DMS114 treated with DMSO at 0.1 percent for 48 hours (cell line): ENCODE measurements around the gene SASH1.
"Not testable (repeated sequence)": the region's sequence is repeated elsewhere in the genome, so short reads cannot be mapped to it uniquely, and the experiment has no call there.

Source experiments
- DNase-seq: peaks from one replicate; lab custom pipeline; 2025; ENCODE audit not compliant: unreplicated experiment; lab: John Stamatoyannopoulos, UW

SASH1 gene

DNA sequence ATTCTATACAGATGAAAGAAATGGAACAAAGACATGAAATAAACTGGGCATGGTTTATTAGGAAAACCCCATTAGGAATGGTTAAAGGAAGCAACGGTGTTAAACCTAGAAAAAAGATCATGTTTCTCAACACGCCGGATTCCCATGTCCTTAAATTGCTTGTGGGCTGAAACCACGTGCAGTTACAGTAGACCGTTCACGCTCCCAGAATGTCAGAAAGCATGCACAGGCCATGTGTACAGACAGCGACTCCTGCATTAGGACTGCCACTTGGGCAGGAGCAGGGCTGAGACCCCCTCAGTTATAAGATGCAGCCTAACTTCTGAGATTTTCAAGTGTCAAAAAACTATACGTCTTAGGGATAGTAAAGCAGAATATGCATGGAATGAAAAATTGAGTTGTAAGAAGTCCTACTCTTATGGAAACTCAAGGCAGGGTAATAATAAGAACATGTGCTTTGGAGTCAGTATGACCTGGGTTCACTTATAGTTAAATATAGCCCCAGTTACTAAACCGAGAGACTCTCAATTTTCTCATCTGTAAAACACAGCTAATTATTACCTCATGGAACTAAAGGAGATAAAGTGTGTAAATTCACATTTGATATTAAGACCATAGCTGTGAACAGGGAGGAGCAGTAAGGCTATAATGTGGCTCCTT, 230.2 kb downstream of the SASH1 start:
- DNase-seq = no peak

DNA sequence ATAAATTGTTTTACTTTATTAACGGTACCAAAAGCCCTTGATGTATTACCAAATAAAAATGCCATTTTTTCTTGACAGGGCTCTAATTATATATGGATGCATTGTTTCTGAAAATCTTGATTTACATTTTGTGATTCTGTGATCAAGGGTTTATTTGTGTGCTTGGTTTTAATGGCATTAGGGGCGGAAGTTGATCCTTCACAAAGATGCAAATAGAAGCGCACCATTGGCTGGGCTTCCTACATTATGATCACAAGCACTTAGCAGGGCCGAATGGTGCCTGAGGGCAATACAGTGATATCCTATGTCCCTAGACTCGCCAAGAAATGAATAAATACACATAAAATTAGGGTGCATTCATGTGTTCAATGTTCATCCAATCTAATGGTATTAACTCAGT, 231.3 kb downstream of the SASH1 start:
- no peak for DNase-seq

DNA sequence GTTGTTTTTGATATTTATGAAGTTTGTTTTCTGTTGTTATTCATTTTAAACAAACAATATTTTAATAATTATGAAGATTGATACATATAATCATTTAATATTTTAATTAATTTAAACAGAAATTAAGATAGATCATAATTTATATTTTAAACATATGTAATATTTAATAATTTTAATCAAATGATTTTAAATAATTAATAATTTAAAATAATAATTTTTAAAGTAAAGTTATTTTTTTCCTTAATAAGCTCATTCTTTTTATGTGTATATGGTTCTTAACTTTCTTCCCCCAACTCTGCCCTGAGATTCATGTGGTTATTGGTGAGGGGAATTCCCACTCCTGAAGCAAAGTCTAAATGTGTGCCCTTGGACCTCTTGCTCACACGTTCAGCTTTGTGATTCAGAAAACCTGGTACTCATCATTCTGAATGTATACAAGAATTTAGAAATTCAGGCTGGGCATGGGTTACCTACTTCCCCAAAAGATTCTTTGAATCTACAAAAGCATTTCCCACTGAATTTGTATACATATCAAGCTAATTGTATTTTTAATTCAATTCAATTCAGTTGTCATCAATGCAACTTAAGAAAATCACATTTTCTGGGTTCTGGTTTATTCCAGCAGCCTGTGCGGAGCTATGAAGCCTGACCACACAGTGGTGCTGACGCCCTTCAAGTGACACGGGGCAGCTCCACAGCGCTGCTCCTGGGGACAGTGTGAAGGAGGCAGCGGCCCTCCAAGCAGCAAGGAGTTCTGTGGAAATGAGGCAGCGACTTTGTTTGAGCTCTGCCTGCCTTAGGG, 235.2 kb downstream of the SASH1 start:
- peak; percentile 40 for DNase-seq

- no peak for DNase-seq
Measured at GRCh38 chr6:148578489-148578814, 235.8 kb downstream of the SASH1 start.

GRCh38 chr6:148578837-148579565, 236.4 kb downstream of the SASH1 start:
- no peak for DNase-seq

DNA sequence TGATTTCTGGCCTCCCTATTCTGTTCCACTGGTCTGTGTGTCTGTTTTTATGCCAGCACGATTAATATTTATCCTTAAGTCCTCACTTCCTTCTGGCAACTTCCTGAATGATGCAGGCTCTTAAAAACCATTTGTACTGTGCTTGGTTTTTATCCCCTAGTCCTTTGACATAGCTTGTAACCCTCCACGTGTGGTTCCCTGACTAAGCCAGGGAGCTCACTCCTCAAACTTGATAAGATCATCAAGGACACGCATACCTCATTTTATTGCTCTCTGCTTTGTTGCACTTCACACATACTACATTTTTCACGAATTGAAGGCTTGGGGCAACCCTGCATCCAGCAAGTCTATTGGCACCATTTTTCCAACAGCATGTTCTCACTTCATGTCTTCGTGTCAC, 237.8 kb downstream of the SASH1 start:
- no peak for DNase-seq

DNA sequence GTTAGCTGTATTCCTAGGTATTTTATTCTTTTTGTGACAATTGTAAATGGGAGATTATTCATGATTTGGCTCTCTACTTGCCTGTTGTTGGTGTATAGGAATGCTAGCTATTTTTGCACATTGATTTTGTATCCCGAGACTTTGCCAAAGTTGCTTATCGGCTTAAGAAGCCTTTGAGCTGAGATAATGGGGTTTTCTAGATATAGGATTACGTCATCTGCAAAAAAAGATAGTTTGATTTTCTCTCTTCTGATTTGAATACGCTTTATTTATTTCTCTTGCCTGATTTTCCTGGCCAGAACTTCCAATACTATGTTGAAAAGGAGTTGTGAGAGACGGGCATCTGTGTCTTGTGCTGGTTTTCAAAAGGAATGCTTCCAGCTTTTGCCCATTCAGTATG, 241.0 kb downstream of the SASH1 start:
- DNase-seq = no peak

DNA sequence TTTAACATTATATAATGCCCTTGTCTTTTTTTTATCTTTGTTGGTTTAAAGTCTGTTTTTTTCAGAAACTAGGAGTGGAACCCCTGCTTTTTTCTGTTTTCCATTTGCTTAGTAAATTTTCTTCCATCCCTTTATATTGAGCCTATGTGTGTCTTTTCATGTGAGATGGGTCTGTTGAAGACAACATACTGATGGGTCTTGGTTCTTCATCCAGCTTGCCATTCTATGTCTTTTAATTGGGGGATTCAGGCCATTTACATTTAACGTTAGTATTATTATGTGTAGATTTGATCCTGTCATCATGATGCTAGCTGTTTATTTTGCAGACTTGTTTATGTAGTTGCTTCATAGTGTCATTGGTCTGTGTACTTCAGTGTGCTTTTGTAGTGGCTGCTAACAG, 243.0 kb downstream of the SASH1 start:
- DNase-seq = not testable (repeated sequence)

- DNase-seq = no peak
Measured at GRCh38 chr6:148590883-148591282, 248.2 kb downstream of the SASH1 start.

- no peak for DNase-seq
Measured at GRCh38 chr6:148591656-148592055, 249.0 kb downstream of the SASH1 start.

GRCh38 chr6:148593130-148593812, 250.6 kb downstream of the SASH1 start:
- no peak for DNase-seq

DNA sequence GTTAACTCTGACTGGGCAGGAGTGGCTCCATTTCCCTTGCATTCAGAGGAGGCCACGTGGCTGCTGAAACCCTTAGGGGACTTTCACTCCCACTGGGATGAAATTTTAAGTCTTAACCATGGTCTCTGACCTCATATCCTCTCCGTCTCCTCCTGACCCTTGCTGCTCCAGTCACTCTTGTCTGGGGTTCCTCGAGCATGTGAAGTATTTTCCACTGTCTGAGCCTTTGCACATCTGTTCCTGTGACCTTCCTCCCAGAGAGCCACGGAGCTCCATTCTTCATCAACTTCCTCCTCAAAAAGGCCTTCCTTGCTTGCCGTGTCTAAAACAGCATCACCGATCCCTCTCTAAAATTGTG, 251.2 kb downstream of the SASH1 start:
- DNase-seq = no peak

GRCh38 chr6:148595550-148595949, 252.9 kb downstream of the SASH1 start:
- no peak for DNase-seq

GRCh38 chr6:148596891-148597455, 254.3 kb downstream of the SASH1 start:
- DNase-seq = no peak

- no peak for DNase-seq
Measured at GRCh38 chr6:148598724-148599123, 256.1 kb downstream of the SASH1 start.

- DNase-seq = no peak
Measured at GRCh38 chr6:148599967-148600426, 257.4 kb downstream of the SASH1 start.
